ENCODE data around the gene AMPD3.

The AMPD3 gene

DNA sequence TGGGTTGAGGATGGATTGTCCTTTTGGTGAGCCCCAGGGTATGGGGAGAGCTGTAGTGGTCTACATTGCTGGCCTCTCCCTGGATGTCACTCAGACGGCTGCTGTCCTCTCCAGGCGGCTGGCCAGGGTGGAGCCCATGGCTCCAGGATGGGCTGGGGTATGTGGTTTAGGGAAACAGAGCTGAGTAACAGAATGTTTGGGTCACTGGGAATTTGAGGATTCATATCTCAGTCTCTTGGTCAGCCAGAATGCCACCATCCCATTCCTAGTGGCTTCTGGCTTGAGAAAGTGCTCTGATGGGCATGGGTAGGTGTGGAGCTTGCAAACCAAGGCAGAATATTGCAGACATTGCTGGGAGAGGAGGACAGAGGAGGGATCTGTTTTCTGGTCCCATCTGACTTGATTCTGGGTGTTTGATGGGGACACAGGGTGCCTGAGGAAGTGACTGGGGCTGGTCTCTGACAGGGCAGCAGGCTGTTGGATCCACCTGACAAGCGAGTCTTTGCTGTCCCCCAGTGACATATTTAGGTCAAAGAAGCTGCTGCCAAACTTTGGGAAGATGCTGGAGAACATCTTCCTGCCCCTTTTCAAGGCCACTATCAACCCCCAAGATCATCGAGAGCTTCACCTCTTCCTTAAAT lies 41.4 kb downstream of the AMPD3 start:
- TF ChIP-seq, protein P1, sequence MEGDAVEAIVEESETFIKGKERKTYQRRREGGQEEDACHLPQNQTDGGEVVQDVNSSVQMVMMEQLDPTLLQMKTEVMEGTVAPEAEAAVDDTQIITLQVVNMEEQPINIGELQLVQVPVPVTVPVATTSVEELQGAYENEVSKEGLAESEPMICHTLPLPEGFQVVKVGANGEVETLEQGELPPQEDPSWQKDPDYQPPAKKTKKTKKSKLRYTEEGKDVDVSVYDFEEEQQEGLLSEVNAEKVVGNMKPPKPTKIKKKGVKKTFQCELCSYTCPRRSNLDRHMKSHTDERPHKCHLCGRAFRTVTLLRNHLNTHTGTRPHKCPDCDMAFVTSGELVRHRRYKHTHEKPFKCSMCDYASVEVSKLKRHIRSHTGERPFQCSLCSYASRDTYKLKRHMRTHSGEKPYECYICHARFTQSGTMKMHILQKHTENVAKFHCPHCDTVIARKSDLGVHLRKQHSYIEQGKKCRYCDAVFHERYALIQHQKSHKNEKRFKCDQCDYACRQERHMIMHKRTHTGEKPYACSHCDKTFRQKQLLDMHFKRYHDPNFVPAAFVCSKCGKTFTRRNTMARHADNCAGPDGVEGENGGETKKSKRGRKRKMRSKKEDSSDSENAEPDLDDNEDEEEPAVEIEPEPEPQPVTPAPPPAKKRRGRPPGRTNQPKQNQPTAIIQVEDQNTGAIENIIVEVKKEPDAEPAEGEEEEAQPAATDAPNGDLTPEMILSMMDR (IDR thresholded peaks at IDR 0.05; ENCODE audit: low read depth, low read length), result no peak
- DNase-seq, result no peak
- no peaks in the 10 kb centered on the region for H3K27me3 ChIP-seq
- no peak overlapping the region for H3K4me3 ChIP-seq (ENCODE audit: low read depth, low read length)
- H3K4me1 ChIP-seq, result no peaks in the 10 kb centered on the region
- H3K36me3 ChIP-seq, result no peaks in the 10 kb centered on the region
- H3K9me3 ChIP-seq, result no peaks in the 10 kb centered on the region

- H3K9me3 ChIP-seq, result no peaks in the 10 kb centered on the region
- no peaks in the 10 kb centered on the region for H3K36me3 ChIP-seq
- DNase-seq, result no peak
Observed at GRCh38 chr11:10497371-10498021, 42.4 kb downstream of the AMPD3 start.

DNA sequence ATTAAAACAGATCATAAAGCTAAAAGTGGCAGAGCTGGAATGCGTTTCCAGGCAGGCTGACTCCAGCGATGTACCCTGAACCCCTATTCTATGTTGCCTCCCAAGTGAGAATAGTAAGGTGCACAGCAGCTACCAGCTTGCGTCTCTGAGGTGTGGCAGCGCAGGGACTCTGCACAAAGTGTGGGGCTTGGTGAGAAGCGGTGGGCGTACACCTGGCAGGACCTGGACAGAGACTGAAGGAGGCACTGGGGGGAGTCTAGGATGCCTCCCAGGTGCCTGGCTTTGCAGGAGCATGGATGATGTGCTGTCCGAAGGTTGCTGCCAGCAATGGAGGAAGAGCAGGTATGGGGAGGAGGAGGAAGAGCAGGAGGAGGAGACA lies 42.9 kb downstream of the AMPD3 start:
- Histone ChIP-seq H3K27me3 (no peaks in the 10 kb centered on the region), H3K9me3 (no peaks in the 10 kb centered on the region), H3K4me3 (ENCODE audit: low read depth, low read length) (no peak overlapping the region), H3K36me3 (no peaks in the 10 kb centered on the region), H3K4me1 (no peaks in the 10 kb centered on the region)
- DNase-seq, result no peak
- TF ChIP-seq, protein P1 (IDR thresholded peaks at IDR 0.05; ENCODE audit: low read depth, low read length), result no peak

More at GRCh38 chr11:10497371-10498021, 42.4 kb downstream of the AMPD3 start:
- TF ChIP-seq, protein P1 (IDR thresholded peaks at IDR 0.05; ENCODE audit: low read depth, low read length), result no peak
- Histone ChIP-seq H3K4me1 (no peaks in the 10 kb centered on the region), H3K4me3 (ENCODE audit: low read depth, low read length) (no peak overlapping the region), H3K27me3 (no peaks in the 10 kb centered on the region)

DNA sequence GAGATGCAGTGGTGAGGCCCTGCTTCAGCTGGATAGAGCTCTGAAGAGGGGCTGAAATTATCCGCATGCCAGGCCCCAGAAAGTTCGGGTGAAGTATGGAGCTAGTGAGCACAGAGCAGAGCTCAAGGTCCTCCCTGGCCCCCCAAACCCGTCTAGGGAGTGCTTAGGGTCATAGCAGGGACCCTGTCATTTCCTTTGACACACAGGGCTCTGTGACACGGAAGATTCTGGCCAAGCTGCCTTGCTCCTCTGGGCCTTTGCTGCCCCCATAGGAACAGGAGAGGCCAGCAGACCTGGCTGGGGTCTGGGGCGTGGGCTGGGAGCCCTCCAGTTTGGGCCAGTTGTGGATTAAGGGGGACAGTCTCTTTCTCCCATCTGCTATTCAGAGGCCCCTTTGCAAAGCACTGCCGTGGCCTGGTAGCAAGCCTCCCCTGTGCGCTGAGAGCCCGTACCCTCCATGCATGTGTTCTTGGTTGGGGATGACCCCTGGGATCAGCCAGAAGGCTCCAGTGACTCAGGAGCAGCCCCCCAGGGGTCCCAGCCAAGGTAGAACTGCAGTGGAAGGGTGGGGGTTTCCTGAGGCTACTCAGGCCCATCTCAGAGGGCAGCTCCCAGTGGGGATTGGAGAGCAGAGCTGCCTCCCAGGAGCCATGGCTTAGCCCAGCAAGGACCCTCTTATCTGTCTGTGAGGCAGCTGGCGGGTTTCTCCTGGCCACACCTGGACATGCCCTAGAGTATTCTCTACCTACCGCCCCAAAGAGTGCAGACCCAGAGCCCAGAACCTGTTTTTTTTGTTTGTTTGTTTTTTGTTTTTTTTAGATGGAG lies 43.6 kb downstream of the AMPD3 start:
- no peak for DNase-seq
- Histone ChIP-seq H3K4me3 (ENCODE audit: low read depth, low read length) (no peak overlapping the region), H3K9me3 (no peaks in the 10 kb centered on the region), H3K36me3 (no peaks in the 10 kb centered on the region), H3K27me3 (no peaks in the 10 kb centered on the region), H3K4me1 (no peaks in the 10 kb centered on the region)
- TF ChIP-seq, protein P1 (IDR thresholded peaks at IDR 0.05; ENCODE audit: low read depth, low read length), result no peak

- no peak for DNase-seq
- no peak overlapping the region for H3K4me3 ChIP-seq (ENCODE audit: low read depth, low read length)
Observed at GRCh38 chr11:10499452-10499851, 44.4 kb downstream of the AMPD3 start.

More at GRCh38 chr11:10499452-10499851, 44.4 kb downstream of the AMPD3 start:
- H3K36me3 ChIP-seq, result no peaks in the 10 kb centered on the region
- TF ChIP-seq, protein P1 (IDR thresholded peaks at IDR 0.05; ENCODE audit: low read depth, low read length), result no peak
- H3K27me3 ChIP-seq, result no peaks in the 10 kb centered on the region
- no peaks in the 10 kb centered on the region for H3K4me1 ChIP-seq
- no peaks in the 10 kb centered on the region for H3K9me3 ChIP-seq

Data from BE2C (cell line).